ENCODE data around the gene UBR3.
"Not testable (repeated sequence)": the region's sequence is repeated elsewhere in the genome, so short reads cannot be mapped to it uniquely, and the experiment has no call there.

Gene UBR3

DNA sequence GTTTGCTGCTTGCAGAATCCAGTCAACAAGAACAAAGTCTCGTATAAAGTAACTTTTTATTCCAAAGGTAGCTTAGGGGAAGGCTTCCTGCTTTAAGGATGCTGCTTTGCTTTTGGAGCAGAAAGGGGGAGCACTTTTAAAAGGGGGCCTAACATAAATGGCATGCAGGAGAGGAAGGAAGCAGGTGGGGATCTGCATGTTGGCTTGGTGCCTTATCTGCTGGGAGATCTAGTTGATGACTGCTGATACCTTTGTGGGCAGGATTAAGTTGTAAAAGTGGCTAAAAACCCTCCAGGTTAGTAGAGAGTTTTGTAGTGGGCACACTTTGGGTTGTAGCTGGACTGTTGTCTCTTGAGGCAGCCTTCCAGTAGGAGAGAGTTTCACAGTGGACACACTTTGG lies 22.5 kb downstream of the UBR3 start:
- Histone ChIP-seq H3K27me3 (ENCODE audit: control insufficient read depth, insufficient read depth, low read length) (no peaks in the 10 kb centered on the region), H3K27ac (ENCODE audit: low read length) (no peak overlapping the region), H3K9ac (ENCODE audit: low read length) (no peak overlapping the region), H3K4me3 (ENCODE audit: low read length) (no peak overlapping the region), H3K36me3 (ENCODE audit: control insufficient read depth, low read depth, low read length) (no peaks in the 10 kb centered on the region), H3K9me3 (ENCODE audit: control insufficient read depth, low read depth, low read length) (no peaks in the 10 kb centered on the region), H3K4me1 (ENCODE audit: control insufficient read depth, low read depth, low read length) (no peaks in the 10 kb centered on the region)

DNA sequence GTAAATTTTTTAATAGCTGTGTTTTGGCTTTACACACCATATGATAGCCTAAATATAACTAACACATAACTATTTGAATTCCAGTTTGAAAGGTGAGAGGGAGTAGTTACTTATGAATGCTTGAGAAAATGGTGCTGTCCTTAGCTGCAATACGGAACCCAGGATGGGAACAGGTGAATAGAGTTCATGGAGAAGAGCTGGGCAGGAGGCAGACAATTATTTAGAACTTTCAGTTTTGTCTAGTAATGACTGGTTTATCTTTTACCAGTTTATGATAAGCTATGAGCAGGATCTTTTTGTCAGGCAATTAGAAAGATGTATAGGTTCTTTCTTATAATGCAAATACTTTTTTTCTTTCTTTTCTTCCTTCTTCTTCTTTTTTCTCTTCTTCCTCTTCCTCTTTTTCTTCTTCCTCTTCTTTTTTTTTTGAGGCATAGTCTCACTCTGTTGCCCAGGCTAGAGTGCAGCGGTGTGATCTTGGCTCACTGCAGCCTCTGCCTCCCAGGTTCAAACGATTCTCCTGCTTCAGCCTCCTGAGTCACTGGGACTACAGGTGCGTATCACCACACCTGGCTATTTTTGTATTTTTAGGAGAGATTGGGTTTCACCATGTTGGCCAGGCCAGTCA lies 25.9 kb downstream of the UBR3 start:
- Histone ChIP-seq H3K36me3 (ENCODE audit: control insufficient read depth, low read depth, low read length) (no peaks in the 10 kb centered on the region), H3K4me1 (ENCODE audit: control insufficient read depth, low read depth, low read length) (no peaks in the 10 kb centered on the region), H3K27me3 (ENCODE audit: control insufficient read depth, insufficient read depth, low read length) (no peaks in the 10 kb centered on the region), H3K9me3 (ENCODE audit: control insufficient read depth, low read depth, low read length) (no peaks in the 10 kb centered on the region), H3K4me3 (ENCODE audit: low read length) (no peak overlapping the region), H3K27ac (ENCODE audit: low read length) (no peak overlapping the region), H3K9ac (ENCODE audit: low read length) (no peak overlapping the region)

DNA sequence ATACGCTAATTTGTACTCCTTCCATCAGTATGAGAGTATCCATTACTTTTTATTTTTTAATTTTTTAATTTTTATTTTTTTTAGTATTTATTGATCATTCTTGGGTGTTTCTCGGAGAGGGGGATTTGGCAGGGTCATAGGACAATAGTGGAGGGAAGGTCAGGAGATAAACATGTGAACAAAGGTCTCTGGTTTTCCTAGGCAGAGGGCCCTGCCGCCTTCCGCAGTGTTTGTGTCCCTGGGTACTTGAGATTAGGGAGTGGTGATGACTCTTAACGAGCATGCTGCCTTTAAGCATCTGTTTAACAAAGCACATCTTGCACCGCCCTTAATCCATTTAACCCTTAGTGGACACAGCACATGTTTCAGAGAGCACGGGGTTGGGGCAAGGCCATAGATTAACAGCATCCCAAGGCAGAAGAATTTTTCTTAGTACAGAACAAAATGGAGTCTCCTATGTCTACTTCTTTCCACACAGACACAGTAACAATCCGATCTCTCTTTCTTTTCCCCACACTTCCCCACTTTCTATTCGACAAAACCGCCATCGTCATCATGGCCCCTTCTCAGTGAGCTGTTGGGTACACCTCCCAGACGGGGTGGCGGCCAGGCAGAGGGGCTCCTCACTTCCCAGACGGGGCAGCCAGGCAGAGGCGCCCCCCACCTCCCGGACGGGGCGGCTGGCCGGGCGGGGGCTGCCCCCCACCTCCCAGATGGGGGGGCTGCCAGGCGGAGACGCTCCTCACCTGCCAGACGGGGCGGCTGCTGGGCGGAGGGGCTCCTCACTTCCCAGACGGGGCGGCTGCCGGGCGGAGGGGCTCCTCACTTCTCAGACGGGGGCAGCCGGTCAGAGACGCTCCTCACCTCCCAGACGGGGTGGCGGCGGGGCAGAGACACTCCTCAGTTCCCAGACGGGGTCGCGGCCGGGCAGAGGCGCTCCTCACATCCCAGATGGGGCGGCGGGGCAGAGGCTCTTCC lies 28.3 kb downstream of the UBR3 start:
- not testable (repeated sequence) for H3K4me3 ChIP-seq (ENCODE audit: low read length); H3K27me3 ChIP-seq (ENCODE audit: control insufficient read depth, insufficient read depth, low read length); H3K4me1 ChIP-seq (ENCODE audit: control insufficient read depth, low read depth, low read length); H3K9ac ChIP-seq (ENCODE audit: low read length); H3K9me3 ChIP-seq (ENCODE audit: control insufficient read depth, low read depth, low read length); H3K36me3 ChIP-seq (ENCODE audit: control insufficient read depth, low read depth, low read length); H3K27ac ChIP-seq (ENCODE audit: low read length)

DNA sequence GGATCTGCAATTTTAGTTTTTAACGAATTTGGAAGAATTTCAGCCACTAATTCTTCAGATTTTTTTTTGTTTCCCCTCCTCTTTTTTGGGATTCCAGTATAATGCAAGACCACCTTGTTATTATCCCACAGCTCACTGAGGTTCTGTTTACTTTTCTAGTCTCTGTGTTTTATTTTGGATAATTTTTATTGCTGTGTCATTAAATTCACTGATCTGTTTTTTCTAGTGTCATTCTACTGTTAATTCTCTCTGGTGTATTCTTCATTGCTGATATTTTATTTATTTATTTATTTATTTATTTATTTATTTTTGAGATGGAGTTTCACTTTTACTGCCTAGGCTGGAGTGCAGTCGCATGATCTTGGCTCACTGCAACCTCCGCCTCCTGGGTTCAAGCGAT lies 32.2 kb downstream of the UBR3 start:
- no peaks in the 10 kb centered on the region for H3K36me3 ChIP-seq (ENCODE audit: control insufficient read depth, low read depth, low read length)
- H3K9me3 ChIP-seq (ENCODE audit: control insufficient read depth, low read depth, low read length): no peaks in the 10 kb centered on the region
- no peaks in the 10 kb centered on the region for H3K27me3 ChIP-seq (ENCODE audit: control insufficient read depth, insufficient read depth, low read length)
- no peak overlapping the region for H3K9ac ChIP-seq (ENCODE audit: low read length)
- no peak overlapping the region for H3K27ac ChIP-seq (ENCODE audit: low read length)
- H3K4me1 ChIP-seq (ENCODE audit: control insufficient read depth, low read depth, low read length): peaks cover 11% of the 10 kb centered on the region
- H3K4me3 ChIP-seq (ENCODE audit: low read length): no peak overlapping the region

DNA sequence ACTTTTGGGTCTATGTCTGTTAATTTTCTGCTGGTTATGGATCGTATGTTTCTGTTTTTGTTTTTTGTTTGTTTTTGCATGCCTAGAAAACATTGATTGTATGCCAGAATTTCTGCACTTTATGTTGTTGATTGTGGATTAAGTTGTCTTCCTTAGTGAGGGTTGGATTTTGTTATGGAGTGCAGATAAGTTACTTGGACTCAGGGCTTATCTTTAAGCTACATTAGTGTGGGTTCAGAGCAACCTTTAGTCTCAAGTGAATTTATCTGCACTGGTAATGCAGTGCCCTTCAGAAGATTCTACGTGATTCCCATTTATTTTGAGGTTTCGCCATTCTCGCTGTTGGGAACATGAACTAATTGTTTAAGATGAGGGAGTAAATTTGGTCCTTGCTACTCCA lies 32.9 kb downstream of the UBR3 start:
- peaks cover 11% of the 10 kb centered on the region for H3K4me1 ChIP-seq (ENCODE audit: control insufficient read depth, low read depth, low read length)
- H3K4me3 ChIP-seq (ENCODE audit: low read length): no peak overlapping the region
- no peaks in the 10 kb centered on the region for H3K27me3 ChIP-seq (ENCODE audit: control insufficient read depth, insufficient read depth, low read length)
- no peaks in the 10 kb centered on the region for H3K9me3 ChIP-seq (ENCODE audit: control insufficient read depth, low read depth, low read length)
- H3K36me3 ChIP-seq (ENCODE audit: control insufficient read depth, low read depth, low read length): no peaks in the 10 kb centered on the region
- no peak overlapping the region for H3K27ac ChIP-seq (ENCODE audit: low read length)
- no peak overlapping the region for H3K9ac ChIP-seq (ENCODE audit: low read length)

DNA sequence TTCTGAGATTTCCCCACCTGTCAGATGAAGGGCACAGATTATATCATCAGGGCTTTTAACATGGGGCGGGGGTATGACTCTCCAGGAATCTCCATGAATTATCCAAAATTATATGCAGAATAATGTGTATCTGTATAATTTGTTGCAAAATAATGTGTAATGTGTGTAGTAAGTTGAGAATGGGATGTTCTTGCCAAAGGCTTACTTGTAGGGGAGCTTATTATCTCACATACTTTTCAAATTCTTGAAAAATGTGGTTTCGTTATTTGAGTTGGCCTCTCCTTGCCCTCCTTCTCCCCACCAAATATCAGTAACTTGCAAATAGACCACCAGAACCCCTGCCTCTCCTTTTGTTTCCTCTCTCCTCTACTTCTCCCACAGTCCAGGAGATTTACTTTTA lies 35.6 kb downstream of the UBR3 start:
- H3K36me3 ChIP-seq (ENCODE audit: control insufficient read depth, low read depth, low read length): no peaks in the 10 kb centered on the region
- no peak overlapping the region for H3K4me3 ChIP-seq (ENCODE audit: low read length)
- H3K4me1 ChIP-seq (ENCODE audit: control insufficient read depth, low read depth, low read length): peaks cover 15% of the 10 kb centered on the region
- no peak overlapping the region for H3K27ac ChIP-seq (ENCODE audit: low read length)
- no peaks in the 10 kb centered on the region for H3K27me3 ChIP-seq (ENCODE audit: control insufficient read depth, insufficient read depth, low read length)
- no peaks in the 10 kb centered on the region for H3K9me3 ChIP-seq (ENCODE audit: control insufficient read depth, low read depth, low read length)
- H3K9ac ChIP-seq (ENCODE audit: low read length): no peak overlapping the region

DNA sequence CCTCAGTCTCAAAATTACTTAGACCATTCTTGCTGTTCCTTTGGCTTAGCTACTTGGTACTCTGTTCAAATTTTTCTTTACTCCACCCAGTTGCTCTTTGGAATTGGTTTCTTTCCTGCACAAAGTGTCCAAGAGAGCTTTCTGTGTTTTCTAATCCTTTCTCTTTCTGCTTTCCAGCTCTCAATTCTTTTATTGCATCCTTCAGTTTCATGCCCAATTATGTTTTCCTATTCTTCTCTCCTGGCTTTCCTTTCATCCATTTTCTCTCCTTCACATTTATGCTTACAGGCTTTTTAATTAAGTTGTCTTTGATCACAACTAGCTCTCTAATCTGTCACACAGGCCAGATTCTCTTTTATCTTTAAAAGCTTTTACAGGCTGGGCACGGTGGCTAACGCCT lies 38.2 kb downstream of the UBR3 start:
- no peaks in the 10 kb centered on the region for H3K36me3 ChIP-seq (ENCODE audit: control insufficient read depth, low read depth, low read length)
- no peaks in the 10 kb centered on the region for H3K9me3 ChIP-seq (ENCODE audit: control insufficient read depth, low read depth, low read length)
- H3K4me1 ChIP-seq (ENCODE audit: control insufficient read depth, low read depth, low read length): peaks cover 15% of the 10 kb centered on the region
- no peak overlapping the region for H3K9ac ChIP-seq (ENCODE audit: low read length)
- no peak overlapping the region for H3K4me3 ChIP-seq (ENCODE audit: low read length)
- H3K27me3 ChIP-seq (ENCODE audit: control insufficient read depth, insufficient read depth, low read length): no peaks in the 10 kb centered on the region
- no peak overlapping the region for H3K27ac ChIP-seq (ENCODE audit: low read length)

DNA sequence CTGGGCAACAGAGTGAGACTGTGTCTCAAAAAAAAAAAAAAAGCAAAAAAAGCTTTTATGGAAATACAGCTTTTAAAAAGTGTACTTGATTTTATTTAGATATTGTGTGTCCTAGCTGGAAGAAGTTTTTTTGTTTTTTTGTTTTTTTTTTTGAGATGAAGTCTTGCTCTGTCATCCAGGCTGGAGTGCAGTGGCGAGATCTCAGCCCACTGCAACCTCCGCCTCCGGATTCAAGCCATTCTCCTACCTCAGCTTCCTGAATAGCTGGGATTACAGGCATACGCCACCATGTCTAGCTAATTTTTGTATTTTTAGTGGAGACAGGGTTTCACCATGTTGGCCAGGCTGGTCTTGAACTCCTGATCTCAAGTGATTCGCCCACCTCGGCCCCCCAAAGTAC lies 39.0 kb downstream of the UBR3 start:
- not testable (repeated sequence) for H3K4me3 ChIP-seq (ENCODE audit: low read length); H3K36me3 ChIP-seq (ENCODE audit: control insufficient read depth, low read depth, low read length); H3K27ac ChIP-seq (ENCODE audit: low read length); H3K27me3 ChIP-seq (ENCODE audit: control insufficient read depth, insufficient read depth, low read length); H3K9ac ChIP-seq (ENCODE audit: low read length); H3K9me3 ChIP-seq (ENCODE audit: control insufficient read depth, low read depth, low read length)
- peaks cover 15% of the 10 kb centered on the region for H3K4me1 ChIP-seq (ENCODE audit: control insufficient read depth, low read depth, low read length)

DNA sequence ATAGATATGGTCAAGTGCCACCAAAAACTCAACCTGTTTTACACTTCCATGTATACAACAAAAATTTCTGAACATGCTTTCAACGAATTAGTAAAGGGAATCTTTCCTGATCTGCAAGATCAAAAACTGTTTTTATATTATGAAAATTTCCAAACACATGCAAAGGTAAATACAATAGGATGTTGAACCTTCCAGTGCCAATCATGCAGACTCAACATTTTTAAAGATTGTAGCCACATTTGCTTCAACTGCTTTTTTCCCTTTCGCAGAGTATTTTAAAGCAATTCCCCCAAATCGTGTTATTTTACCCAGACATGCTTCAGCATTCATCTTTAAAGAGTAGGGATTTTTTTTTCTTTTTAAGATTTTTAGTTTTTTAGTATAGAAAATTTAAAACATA lies 40.3 kb downstream of the UBR3 start:
- Histone ChIP-seq H3K27ac (ENCODE audit: low read length) (no peak overlapping the region), H3K9me3 (ENCODE audit: control insufficient read depth, low read depth, low read length) (no peaks in the 10 kb centered on the region), H3K4me3 (ENCODE audit: low read length) (no peak overlapping the region), H3K36me3 (ENCODE audit: control insufficient read depth, low read depth, low read length) (no peaks in the 10 kb centered on the region), H3K27me3 (ENCODE audit: control insufficient read depth, insufficient read depth, low read length) (no peaks in the 10 kb centered on the region), H3K9ac (ENCODE audit: low read length) (no peak overlapping the region), H3K4me1 (ENCODE audit: control insufficient read depth, low read depth, low read length) (peaks cover 15% of the 10 kb centered on the region)

DNA sequence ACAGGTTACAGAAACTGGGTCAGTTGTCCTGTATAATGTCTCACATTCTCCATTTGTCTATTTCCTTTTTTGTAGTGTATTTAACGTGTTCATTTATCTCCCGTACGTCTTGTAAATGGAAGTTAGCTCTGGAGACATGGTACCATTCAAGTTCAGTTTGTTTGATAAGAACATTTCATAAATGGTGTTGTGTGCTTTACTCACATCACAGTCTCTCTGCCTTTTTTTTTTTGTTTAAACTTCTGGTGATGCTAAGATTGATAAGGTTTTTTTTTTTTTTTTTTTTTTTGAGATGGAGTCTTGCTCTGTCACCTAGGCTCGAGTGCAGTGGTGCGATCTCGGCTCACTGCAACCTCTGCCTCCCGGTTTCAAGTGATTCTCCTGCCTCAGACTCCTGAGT lies 41.7 kb downstream of the UBR3 start:
- no peak overlapping the region for H3K9ac ChIP-seq (ENCODE audit: low read length)

DNA sequence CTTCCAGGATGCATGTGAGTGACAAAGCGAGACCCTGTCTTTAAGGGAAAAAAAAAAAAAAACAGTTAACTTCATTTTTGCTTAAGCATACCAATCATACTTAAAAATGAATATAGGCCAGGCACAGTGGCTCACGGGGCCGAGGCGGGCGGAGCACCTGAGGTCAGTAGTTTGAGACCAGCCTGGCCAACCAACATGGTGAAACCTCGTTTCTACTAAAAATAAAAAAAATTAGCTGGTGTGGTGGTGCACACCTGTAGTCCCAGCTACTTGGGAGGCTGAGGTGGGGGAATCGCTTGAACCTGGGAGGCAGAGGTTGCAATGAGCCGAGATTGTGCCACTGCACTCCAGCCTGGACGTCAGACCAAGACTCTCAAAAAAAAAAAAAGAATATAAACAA lies 44.1 kb downstream of the UBR3 start:
- H3K9me3 ChIP-seq (ENCODE audit: control insufficient read depth, low read depth, low read length); H3K36me3 ChIP-seq (ENCODE audit: control insufficient read depth, low read depth, low read length); H3K27me3 ChIP-seq (ENCODE audit: control insufficient read depth, insufficient read depth, low read length); H3K4me1 ChIP-seq (ENCODE audit: control insufficient read depth, low read depth, low read length); H3K9ac ChIP-seq (ENCODE audit: low read length); H3K27ac ChIP-seq (ENCODE audit: low read length); H3K4me3 ChIP-seq (ENCODE audit: low read length): not testable (repeated sequence)

More for the DNA sequence above, 41.7 kb downstream of the UBR3 start:
- Histone ChIP-seq H3K27ac (ENCODE audit: low read length) (no peak overlapping the region), H3K36me3 (ENCODE audit: control insufficient read depth, low read depth, low read length) (no peaks in the 10 kb centered on the region), H3K4me3 (ENCODE audit: low read length) (no peak overlapping the region), H3K4me1 (ENCODE audit: control insufficient read depth, low read depth, low read length) (peaks cover 4% of the 10 kb centered on the region), H3K9me3 (ENCODE audit: control insufficient read depth, low read depth, low read length) (no peaks in the 10 kb centered on the region), H3K27me3 (ENCODE audit: control insufficient read depth, insufficient read depth, low read length) (no peaks in the 10 kb centered on the region)

DNA sequence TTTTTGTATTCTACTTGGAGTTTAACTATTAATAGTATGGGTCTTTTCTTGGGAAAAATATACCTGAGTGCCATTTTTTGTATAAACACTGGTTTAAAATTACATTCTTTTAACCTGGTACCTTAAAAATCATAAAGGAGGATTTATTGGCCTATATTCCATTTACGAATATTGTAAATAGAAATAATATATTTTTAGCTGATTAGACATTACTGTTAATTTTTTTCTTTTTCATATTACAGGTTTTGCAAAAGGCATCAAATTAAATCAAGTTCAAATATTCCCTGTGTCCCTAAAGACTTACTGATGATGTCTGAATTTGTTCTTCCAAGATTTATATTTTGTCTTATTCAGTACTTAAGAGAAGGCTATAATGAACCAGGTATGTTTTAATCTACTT lies 44.7 kb downstream of the UBR3 start:
- Histone ChIP-seq H3K4me1 (ENCODE audit: control insufficient read depth, low read depth, low read length) (peaks cover 4% of the 10 kb centered on the region), H3K36me3 (ENCODE audit: control insufficient read depth, low read depth, low read length) (no peaks in the 10 kb centered on the region), H3K4me3 (ENCODE audit: low read length) (no peak overlapping the region), H3K27me3 (ENCODE audit: control insufficient read depth, insufficient read depth, low read length) (no peaks in the 10 kb centered on the region), H3K9ac (ENCODE audit: low read length) (no peak overlapping the region), H3K27ac (ENCODE audit: low read length) (no peak overlapping the region), H3K9me3 (ENCODE audit: control insufficient read depth, low read depth, low read length) (no peaks in the 10 kb centered on the region)
